Measurements from ENCODE around the gene PRRT1B. TPM values are rescaled to one million over a fixed set of nuclear protein-coding genes. Genes with fewer than 3 reads are reported as not detected.
"Not testable (repeated sequence)": the region's sequence is repeated elsewhere in the genome, so short reads cannot be mapped to it uniquely, and the experiment has no call there.

The PRRT1B gene
- total RNA-seq, 1 donor from 2014 or later, result not detected

DNA sequence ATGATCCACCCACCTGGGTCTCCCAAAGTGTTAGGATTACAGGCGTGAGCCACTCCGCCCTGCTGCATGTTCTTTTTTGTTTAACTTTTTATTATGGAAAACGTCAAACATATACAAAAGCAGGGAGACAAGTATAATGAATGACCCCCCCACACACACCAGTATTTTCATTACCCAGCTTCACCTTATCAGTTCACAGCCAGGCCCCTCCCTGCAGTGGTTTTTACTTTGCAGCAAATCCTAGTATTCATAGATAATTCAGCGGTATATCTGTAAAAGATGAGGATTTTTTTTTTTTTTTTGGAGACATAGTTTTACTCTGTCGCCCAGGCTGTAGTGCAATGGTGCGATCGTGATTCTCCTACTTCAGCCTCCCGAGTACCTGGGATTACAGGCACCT is 40.3 kb upstream of the PRRT1B start:
- H3K36me3 ChIP-seq (ENCODE audit: control insufficient read depth in 3 of 3, insufficient read depth in 3 of 3, low read length in 3 of 3), result peaks cover 15 to 22% (median 20%) of the 10 kb centered on the region in 3 donors
- no peak overlapping the region for H3K9ac ChIP-seq (ENCODE audit: low read depth in 1 of 3, low read length in 3 of 3)
- H3K27me3 ChIP-seq (ENCODE audit: control insufficient read depth in 3 of 3, insufficient read depth in 3 of 3, low read length in 3 of 3), result no peaks in the 10 kb centered on the region
- peaks cover 14 to 38% (median 22%) of the 10 kb centered on the region in 3 donors for H3K4me1 ChIP-seq (ENCODE audit: control insufficient read depth in 3 of 3, insufficient read depth in 3 of 3, low read length in 3 of 3)
- H3K27ac ChIP-seq (ENCODE audit: low read depth, low read length), result no peak overlapping the region
- no peak overlapping the region for H3K4me3 ChIP-seq (ENCODE audit: low read length in 3 of 3)
- no peaks in the 10 kb centered on the region for H3K9me3 ChIP-seq (ENCODE audit: control insufficient read depth in 3 of 3, low read length in 3 of 3)

DNA sequence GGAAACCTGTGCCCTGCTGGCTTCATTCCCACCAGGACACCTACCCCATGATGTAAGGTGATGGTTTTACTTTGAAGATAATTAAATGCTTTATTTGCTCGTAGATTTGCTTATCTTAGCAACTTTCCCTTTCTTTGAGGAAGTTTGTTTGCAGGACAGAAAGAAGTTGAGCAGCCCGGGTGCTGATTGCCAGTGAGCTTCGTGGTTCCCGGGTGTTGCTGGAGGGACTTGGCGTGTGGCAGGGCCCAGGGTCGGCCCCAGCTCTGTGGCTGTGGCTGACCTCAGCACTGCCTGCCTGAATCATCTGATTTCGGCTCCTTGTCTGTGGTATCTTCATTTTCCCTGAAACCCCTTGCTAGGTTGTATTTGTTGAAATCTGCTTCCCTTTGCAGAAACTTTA is 33.9 kb upstream of the PRRT1B start:
- Histone ChIP-seq H3K27ac (ENCODE audit: low read depth, low read length) (no peak overlapping the region), H3K36me3 (ENCODE audit: control insufficient read depth in 3 of 3, insufficient read depth in 3 of 3, low read length in 3 of 3) (peaks cover 64 to 74% (median 69%) of the 10 kb centered on the region in 3 donors), H3K4me3 (ENCODE audit: low read length in 3 of 3) (no peak overlapping the region), H3K9me3 (ENCODE audit: control insufficient read depth in 3 of 3, low read length in 3 of 3) (no peaks in the 10 kb centered on the region), H3K9ac (ENCODE audit: low read depth in 1 of 3, low read length in 3 of 3) (no peak overlapping the region), H3K27me3 (ENCODE audit: control insufficient read depth in 3 of 3, insufficient read depth in 3 of 3, low read length in 3 of 3) (no peaks in the 10 kb centered on the region), H3K4me1 (ENCODE audit: control insufficient read depth in 3 of 3, insufficient read depth in 3 of 3, low read length in 3 of 3) (peaks cover 0 to 8% (median 0%) of the 10 kb centered on the region in 3 donors)

DNA sequence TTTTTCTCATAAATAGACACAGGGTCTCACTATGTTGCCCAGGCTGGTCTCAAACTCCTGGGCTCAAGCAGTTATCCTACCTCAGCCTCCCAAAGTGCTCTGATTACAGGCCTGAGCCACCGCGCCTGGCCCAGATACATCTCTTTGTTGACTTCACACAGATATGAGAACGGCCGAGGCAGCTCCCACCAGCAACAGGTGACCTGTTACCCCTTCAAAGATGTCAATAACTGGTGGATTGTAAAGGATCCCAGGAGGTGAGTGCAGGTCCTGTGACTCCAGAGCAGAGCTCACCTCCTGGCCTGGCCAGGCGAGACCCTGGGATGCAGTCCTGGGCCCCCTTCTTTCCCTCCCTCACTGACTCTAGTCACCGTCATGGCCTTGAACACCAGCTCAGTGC is 33.4 kb upstream of the PRRT1B start:
- no peak overlapping the region for H3K4me3 ChIP-seq (ENCODE audit: low read length in 3 of 3)
- H3K27me3 ChIP-seq (ENCODE audit: control insufficient read depth in 3 of 3, insufficient read depth in 3 of 3, low read length in 3 of 3), result no peaks in the 10 kb centered on the region
- H3K9me3 ChIP-seq (ENCODE audit: control insufficient read depth in 3 of 3, low read length in 3 of 3), result no peaks in the 10 kb centered on the region
- H3K27ac ChIP-seq (ENCODE audit: low read depth, low read length), result no peak overlapping the region
- H3K9ac ChIP-seq (ENCODE audit: low read depth in 1 of 3, low read length in 3 of 3), result no peak overlapping the region
- H3K36me3 ChIP-seq (ENCODE audit: control insufficient read depth in 3 of 3, insufficient read depth in 3 of 3, low read length in 3 of 3), result peaks cover 68 to 76% (median 73%) of the 10 kb centered on the region in 3 donors
- H3K4me1 ChIP-seq (ENCODE audit: control insufficient read depth in 3 of 3, insufficient read depth in 3 of 3, low read length in 3 of 3), result peaks cover 0 to 10% (median 0%) of the 10 kb centered on the region in 3 donors

- Histone ChIP-seq H3K36me3 (ENCODE audit: control insufficient read depth in 3 of 3, insufficient read depth in 3 of 3, low read length in 3 of 3) (peaks cover 67 to 72% (median 67%) of the 10 kb centered on the region in 3 donors), H3K27me3 (ENCODE audit: control insufficient read depth in 3 of 3, insufficient read depth in 3 of 3, low read length in 3 of 3) (no peaks in the 10 kb centered on the region), H3K27ac (ENCODE audit: low read depth, low read length) (no peak overlapping the region), H3K4me1 (ENCODE audit: control insufficient read depth in 3 of 3, insufficient read depth in 3 of 3, low read length in 3 of 3) (peaks cover 7 to 19% (median 9%) of the 10 kb centered on the region in 3 donors), H3K9me3 (ENCODE audit: control insufficient read depth in 3 of 3, low read length in 3 of 3) (no peaks in the 10 kb centered on the region), H3K9ac (ENCODE audit: low read depth in 1 of 3, low read length in 3 of 3) (peak overlapping the region in 1 of 3 donors; percentile 40), H3K4me3 (ENCODE audit: low read length in 3 of 3) (no peak overlapping the region)
Measured at GRCh38 chr9:131513177-131513576, 32.1 kb upstream of the PRRT1B start.

DNA sequence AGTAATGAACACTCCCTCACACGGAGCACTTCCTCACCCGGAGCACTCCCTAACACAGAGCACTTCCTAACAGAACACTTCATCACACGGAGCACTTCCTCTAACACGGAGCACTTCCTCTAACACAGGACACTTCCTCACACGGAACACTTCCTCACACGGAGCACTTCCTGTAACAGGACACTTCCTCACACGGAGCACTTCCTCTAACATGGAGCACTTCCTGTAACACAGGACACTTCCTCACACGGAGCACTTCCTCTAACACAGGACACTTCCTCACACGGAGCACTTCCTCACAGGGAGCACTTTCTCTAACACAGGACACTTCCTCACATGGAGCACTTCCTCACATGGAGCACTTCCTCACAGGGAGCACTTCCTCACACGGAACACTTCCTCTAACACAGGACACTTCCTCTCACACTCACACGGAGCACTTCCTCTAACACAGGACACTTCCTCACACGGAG is 29.7 kb upstream of the PRRT1B start:
- not testable (repeated sequence) for H3K4me3 ChIP-seq (ENCODE audit: low read length in 3 of 3); H3K9me3 ChIP-seq (ENCODE audit: control insufficient read depth in 3 of 3, low read length in 3 of 3); H3K27ac ChIP-seq (ENCODE audit: low read depth, low read length); H3K9ac ChIP-seq (ENCODE audit: low read depth in 1 of 3, low read length in 3 of 3); H3K27me3 ChIP-seq (ENCODE audit: control insufficient read depth in 3 of 3, insufficient read depth in 3 of 3, low read length in 3 of 3)
- H3K4me1 ChIP-seq (ENCODE audit: control insufficient read depth in 3 of 3, insufficient read depth in 3 of 3, low read length in 3 of 3), result peaks cover 10 to 24% (median 15%) of the 10 kb centered on the region in 3 donors
- peaks cover 78 to 83% (median 82%) of the 10 kb centered on the region in 3 donors for H3K36me3 ChIP-seq (ENCODE audit: control insufficient read depth in 3 of 3, insufficient read depth in 3 of 3, low read length in 3 of 3)

DNA sequence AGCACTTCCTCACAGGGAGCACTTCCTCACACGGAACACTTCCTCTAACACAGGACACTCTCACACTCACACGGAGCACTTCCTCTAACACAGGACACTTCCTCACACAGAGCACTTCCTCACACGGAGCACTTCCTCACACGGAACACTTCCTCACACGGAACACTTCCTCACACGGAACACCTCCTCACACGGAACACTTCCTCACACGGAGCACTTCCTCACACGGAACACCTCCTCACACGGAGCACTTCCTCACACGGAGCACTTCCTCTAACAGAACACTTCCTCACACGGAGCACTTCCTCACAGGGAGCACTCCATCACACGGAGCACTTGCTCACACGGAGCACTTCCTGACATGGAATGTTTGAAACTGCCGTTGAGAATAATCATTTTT is 29.2 kb upstream of the PRRT1B start:
- Histone ChIP-seq H3K4me1 (ENCODE audit: control insufficient read depth in 3 of 3, insufficient read depth in 3 of 3, low read length in 3 of 3) (peaks cover 10 to 24% (median 15%) of the 10 kb centered on the region in 3 donors), H3K27ac (ENCODE audit: low read depth, low read length) (no peak overlapping the region), H3K9me3 (ENCODE audit: control insufficient read depth in 3 of 3, low read length in 3 of 3) (no peaks in the 10 kb centered on the region), H3K4me3 (ENCODE audit: low read length in 3 of 3) (no peak overlapping the region), H3K27me3 (ENCODE audit: control insufficient read depth in 3 of 3, insufficient read depth in 3 of 3, low read length in 3 of 3) (no peaks in the 10 kb centered on the region), H3K9ac (ENCODE audit: low read depth in 1 of 3, low read length in 3 of 3) (no peak overlapping the region), H3K36me3 (ENCODE audit: control insufficient read depth in 3 of 3, insufficient read depth in 3 of 3, low read length in 3 of 3) (peaks cover 78 to 80% (median 80%) of the 10 kb centered on the region in 3 donors)

DNA sequence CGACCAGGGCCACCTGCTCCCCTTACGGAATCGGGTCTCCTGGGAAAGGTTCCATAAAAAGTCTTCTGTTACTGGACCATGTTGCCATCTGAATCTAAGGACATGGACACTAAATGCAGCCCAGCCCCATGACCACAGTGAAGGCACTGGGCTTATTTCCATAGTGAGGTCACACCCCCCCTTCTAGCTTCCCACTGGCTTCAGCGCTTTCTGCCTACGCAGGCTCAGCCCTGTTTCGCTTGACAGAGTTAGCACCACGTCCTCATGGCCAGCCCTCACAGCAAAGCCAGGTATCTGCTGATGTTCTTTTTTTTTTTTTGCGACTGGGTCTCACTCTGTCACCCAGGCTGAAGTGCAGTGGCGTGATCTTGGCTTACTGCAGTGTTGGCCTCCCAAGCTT is 28.4 kb upstream of the PRRT1B start:
- Histone ChIP-seq H3K9me3 (ENCODE audit: control insufficient read depth in 3 of 3, low read length in 3 of 3) (no peaks in the 10 kb centered on the region), H3K9ac (ENCODE audit: low read depth in 1 of 3, low read length in 3 of 3) (no peak overlapping the region), H3K4me3 (ENCODE audit: low read length in 3 of 3) (no peak overlapping the region), H3K4me1 (ENCODE audit: control insufficient read depth in 3 of 3, insufficient read depth in 3 of 3, low read length in 3 of 3) (peaks cover 10 to 24% (median 15%) of the 10 kb centered on the region in 3 donors), H3K27me3 (ENCODE audit: control insufficient read depth in 3 of 3, insufficient read depth in 3 of 3, low read length in 3 of 3) (no peaks in the 10 kb centered on the region), H3K36me3 (ENCODE audit: control insufficient read depth in 3 of 3, insufficient read depth in 3 of 3, low read length in 3 of 3) (peaks cover 78 to 80% (median 80%) of the 10 kb centered on the region in 3 donors), H3K27ac (ENCODE audit: low read depth, low read length) (no peak overlapping the region)

DNA sequence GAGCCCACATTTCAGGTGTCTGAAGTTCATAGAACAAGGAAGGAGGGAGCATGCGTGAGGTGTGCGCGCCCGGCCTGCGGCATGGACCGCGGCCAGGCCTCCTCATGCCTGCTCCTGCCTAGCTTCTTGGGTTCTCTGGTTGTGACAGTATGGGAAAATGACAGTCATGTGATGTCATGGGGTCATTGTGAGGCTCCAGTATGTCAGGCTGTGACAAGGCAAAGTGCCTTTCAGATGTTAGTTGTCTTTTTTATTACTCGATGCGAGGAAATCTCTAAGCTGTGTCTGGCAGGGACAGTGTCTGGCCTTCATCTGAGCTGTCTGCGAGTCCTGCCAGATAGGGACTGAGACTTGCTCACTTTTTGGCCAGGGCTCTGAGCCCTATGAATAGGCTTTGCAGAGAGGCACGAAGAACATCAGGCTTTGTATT is 27.5 kb upstream of the PRRT1B start:
- H3K4me1 ChIP-seq (ENCODE audit: control insufficient read depth in 3 of 3, insufficient read depth in 3 of 3, low read length in 3 of 3), result peaks cover 10 to 24% (median 15%) of the 10 kb centered on the region in 3 donors
- H3K27me3 ChIP-seq (ENCODE audit: control insufficient read depth in 3 of 3, insufficient read depth in 3 of 3, low read length in 3 of 3), result no peaks in the 10 kb centered on the region
- H3K27ac ChIP-seq (ENCODE audit: low read depth, low read length), result peak overlapping the region; percentile 60
- peak overlapping the region in 1 of 3 donors; percentile 14 for H3K4me3 ChIP-seq (ENCODE audit: low read length in 3 of 3)
- peak overlapping the region in 2 of 3 donors; percentile 46 to 76 for H3K9ac ChIP-seq (ENCODE audit: low read depth in 1 of 3, low read length in 3 of 3)
- no peaks in the 10 kb centered on the region for H3K9me3 ChIP-seq (ENCODE audit: control insufficient read depth in 3 of 3, low read length in 3 of 3)
- peaks cover 80 to 83% (median 80%) of the 10 kb centered on the region in 3 donors for H3K36me3 ChIP-seq (ENCODE audit: control insufficient read depth in 3 of 3, insufficient read depth in 3 of 3, low read length in 3 of 3)

- Histone ChIP-seq H3K27me3 (ENCODE audit: control insufficient read depth in 3 of 3, insufficient read depth in 3 of 3, low read length in 3 of 3) (no peaks in the 10 kb centered on the region), H3K27ac (ENCODE audit: low read depth, low read length) (peak overlapping the region; percentile 60), H3K4me3 (ENCODE audit: low read length in 3 of 3) (no peak overlapping the region), H3K4me1 (ENCODE audit: control insufficient read depth in 3 of 3, insufficient read depth in 3 of 3, low read length in 3 of 3) (peaks cover 10 to 24% (median 15%) of the 10 kb centered on the region in 3 donors), H3K9me3 (ENCODE audit: control insufficient read depth in 3 of 3, low read length in 3 of 3) (no peaks in the 10 kb centered on the region), H3K9ac (ENCODE audit: low read depth in 1 of 3, low read length in 3 of 3) (peak overlapping the region in 1 of 3 donors; percentile 76), H3K36me3 (ENCODE audit: control insufficient read depth in 3 of 3, insufficient read depth in 3 of 3, low read length in 3 of 3) (peaks cover 79 to 83% (median 80%) of the 10 kb centered on the region in 3 donors)
Measured at GRCh38 chr9:131518553-131518952, 26.8 kb upstream of the PRRT1B start.

DNA sequence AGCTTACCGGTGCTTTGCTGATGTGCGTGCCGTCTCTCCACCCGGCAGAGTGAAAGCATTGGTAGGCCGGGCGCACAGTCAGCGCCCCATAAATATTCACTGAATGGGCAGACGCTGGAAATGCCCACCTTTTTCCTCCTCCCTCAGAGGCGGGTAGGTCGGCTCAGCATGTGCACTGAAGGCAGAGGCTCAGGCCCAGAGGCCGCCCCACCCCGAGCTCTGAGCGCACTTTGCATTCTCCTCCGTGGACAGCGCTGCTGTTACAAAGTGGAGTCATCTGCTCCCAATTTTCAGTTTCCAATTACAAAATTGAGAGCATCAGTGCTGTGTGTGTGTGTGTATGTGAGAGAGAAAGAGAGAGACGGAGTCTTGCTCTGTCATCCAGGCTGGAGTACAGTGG is 24.8 kb upstream of the PRRT1B start:
- Histone ChIP-seq H3K9ac (ENCODE audit: low read depth in 1 of 3, low read length in 3 of 3) (no peak overlapping the region), H3K9me3 (ENCODE audit: control insufficient read depth in 3 of 3, low read length in 3 of 3) (no peaks in the 10 kb centered on the region), H3K36me3 (ENCODE audit: control insufficient read depth in 3 of 3, insufficient read depth in 3 of 3, low read length in 3 of 3) (peaks cover 81 to 87% (median 84%) of the 10 kb centered on the region in 3 donors), H3K4me3 (ENCODE audit: low read length in 3 of 3) (no peak overlapping the region), H3K27ac (ENCODE audit: low read depth, low read length) (no peak overlapping the region), H3K4me1 (ENCODE audit: control insufficient read depth in 3 of 3, insufficient read depth in 3 of 3, low read length in 3 of 3) (peaks cover 10 to 16% (median 15%) of the 10 kb centered on the region in 3 donors), H3K27me3 (ENCODE audit: control insufficient read depth in 3 of 3, insufficient read depth in 3 of 3, low read length in 3 of 3) (no peaks in the 10 kb centered on the region)

Measured in skeletal muscle tissue (tissue), 4 donors.